ENCODE data around the gene ETHE1. TPM values are rescaled to one million over a fixed set of nuclear protein-coding genes. Genes with fewer than 3 reads are reported as not detected.

Gene ETHE1
- total RNA-seq, 6 donors from 2014 or later: 27.4 to 69.2 (median 41.4) TPM

DNA sequence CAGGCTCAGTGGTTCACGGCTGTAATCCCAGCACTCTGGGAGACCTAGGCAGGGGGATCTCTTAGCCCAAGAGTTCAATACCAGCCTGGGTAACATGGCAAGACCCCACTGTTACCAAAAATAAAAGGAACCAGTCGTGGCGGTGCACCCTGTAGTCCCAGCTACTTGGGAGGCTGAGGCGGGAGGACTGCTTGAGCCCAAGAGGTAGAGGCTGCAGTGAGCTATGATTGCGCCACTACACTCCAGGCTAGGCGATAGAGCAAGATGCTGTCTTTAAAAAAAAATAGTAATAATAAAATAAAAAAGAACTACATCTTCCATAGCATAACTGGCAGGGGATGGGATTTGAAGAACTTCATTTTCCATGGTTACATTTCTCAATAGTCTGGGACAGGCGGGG is 64.6 kb downstream of the ETHE1 start:
- DNase-seq (no peak), ATAC-seq (ENCODE audit: low FRiP score in 2 of 2) (no peak)
- peak overlapping the region in 1 of 4 donors; percentile 63 for H3K4me3 ChIP-seq
- H3K27me3 ChIP-seq: no peaks in the 10 kb centered on the region
- H3K9me3 ChIP-seq: no peaks in the 10 kb centered on the region
- peaks cover 5 to 24% (median 16%) of the 10 kb centered on the region in 4 donors for H3K4me1 ChIP-seq
- TF ChIP-seq, protein P1, sequence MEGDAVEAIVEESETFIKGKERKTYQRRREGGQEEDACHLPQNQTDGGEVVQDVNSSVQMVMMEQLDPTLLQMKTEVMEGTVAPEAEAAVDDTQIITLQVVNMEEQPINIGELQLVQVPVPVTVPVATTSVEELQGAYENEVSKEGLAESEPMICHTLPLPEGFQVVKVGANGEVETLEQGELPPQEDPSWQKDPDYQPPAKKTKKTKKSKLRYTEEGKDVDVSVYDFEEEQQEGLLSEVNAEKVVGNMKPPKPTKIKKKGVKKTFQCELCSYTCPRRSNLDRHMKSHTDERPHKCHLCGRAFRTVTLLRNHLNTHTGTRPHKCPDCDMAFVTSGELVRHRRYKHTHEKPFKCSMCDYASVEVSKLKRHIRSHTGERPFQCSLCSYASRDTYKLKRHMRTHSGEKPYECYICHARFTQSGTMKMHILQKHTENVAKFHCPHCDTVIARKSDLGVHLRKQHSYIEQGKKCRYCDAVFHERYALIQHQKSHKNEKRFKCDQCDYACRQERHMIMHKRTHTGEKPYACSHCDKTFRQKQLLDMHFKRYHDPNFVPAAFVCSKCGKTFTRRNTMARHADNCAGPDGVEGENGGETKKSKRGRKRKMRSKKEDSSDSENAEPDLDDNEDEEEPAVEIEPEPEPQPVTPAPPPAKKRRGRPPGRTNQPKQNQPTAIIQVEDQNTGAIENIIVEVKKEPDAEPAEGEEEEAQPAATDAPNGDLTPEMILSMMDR (IDR thresholded peaks at IDR 0.05): no peak
- TF ChIP-seq POLR2A (IDR thresholded peaks at IDR 0.05) (no peak), POLR2AphosphoS5 (IDR thresholded peaks at IDR 0.05) (no peak), EP300 (IDR thresholded peaks at IDR 0.05) (no peak)
- peak overlapping the region in 1 of 4 donors; percentile 77 for H3K27ac ChIP-seq
- 89 to 98% methylated on average over 7 of the region's 7 CpGs for WGBS, 2 donors
- no peaks in the 10 kb centered on the region for H3K36me3 ChIP-seq

DNA sequence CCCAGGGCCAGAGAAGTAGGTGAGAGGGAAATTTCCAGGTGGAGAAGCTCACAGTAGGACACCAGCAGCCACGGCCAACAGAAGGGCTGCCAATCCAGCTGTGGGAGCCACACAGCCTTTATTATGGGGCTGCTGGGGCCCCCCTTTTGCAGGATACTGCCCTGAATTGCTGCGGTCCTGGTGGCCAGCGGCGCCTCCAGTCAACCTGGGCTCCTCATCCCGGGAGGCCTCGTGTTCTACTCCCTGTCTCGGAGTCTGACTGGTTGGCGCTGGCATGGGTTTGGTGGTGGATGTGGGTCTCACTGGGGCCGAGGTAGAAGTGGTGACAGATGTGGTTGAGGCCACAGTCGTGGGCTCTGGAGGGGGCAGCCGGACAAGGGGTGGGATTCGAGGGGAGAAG is 65.7 kb downstream of the ETHE1 start:
- WGBS, 2 donors: 94 to 95% methylated on average over 12 of the region's 12 CpGs
- ATAC-seq (ENCODE audit: low FRiP score in 2 of 2): no peak
- no peaks in the 10 kb centered on the region for H3K36me3 ChIP-seq
- peak in 1 of 2 donors; percentile 60 for DNase-seq
- peaks cover 5 to 24% (median 16%) of the 10 kb centered on the region in 4 donors for H3K4me1 ChIP-seq
- H3K27ac ChIP-seq: no peak overlapping the region
- H3K27me3 ChIP-seq: no peaks in the 10 kb centered on the region
- H3K4me3 ChIP-seq: no peak overlapping the region
- H3K9me3 ChIP-seq: no peaks in the 10 kb centered on the region
- TF ChIP-seq EP300 (IDR thresholded peaks at IDR 0.05): no peak
- TF ChIP-seq, protein P1 (IDR thresholded peaks at IDR 0.05): no peak
- TF ChIP-seq POLR2A (IDR thresholded peaks at IDR 0.05): no peak
- no peak for TF ChIP-seq POLR2AphosphoS5 (IDR thresholded peaks at IDR 0.05)

DNA sequence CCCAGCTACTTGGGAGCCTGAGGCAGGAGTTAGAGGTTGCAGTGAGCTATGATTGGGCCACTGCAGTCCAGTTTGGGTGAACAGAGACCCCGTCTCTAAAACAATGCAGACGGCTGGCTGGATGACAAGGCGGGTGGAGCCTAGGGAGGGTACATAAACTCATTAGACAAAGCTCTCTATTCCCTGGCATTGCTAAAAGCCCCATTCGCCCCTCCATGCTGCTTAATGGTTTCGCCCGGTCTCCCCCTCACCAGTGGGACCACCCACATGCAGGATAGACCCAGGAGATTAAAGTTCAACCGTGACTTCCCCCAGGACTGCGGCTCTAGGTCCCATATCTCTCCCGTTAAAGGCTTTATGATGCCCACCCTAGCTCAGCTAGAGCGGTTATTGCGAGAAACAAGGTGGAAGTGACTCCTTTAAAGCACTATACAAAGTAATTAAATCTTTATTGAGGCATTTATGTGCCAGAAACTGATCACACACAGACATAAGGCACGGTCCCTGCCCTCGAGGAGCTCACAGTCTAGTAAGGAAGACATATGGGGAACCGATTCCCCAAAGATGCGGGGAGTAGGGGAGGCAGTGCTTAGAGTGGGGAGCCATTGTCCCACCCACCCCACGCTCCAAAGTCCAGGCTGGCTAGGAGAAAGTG is 66.5 kb downstream of the ETHE1 start:
- no peaks in the 10 kb centered on the region for H3K36me3 ChIP-seq
- 84 to 88% methylated on average over 16 of the region's 16 CpGs for WGBS, 2 donors
- no peak for TF ChIP-seq POLR2AphosphoS5 (IDR thresholded peaks at IDR 0.05)
- TF ChIP-seq POLR2A (IDR thresholded peaks at IDR 0.05): no peak
- TF ChIP-seq, protein P1 (IDR thresholded peaks at IDR 0.05): no peak
- TF ChIP-seq EP300 (IDR thresholded peaks at IDR 0.05): no peak
- no peak overlapping the region for H3K4me3 ChIP-seq
- peaks cover 5 to 25% (median 15%) of the 10 kb centered on the region in 4 donors for H3K4me1 ChIP-seq
- H3K27me3 ChIP-seq: no peaks in the 10 kb centered on the region
- no peaks in the 10 kb centered on the region for H3K9me3 ChIP-seq
- DNase-seq: no peak
- ATAC-seq (ENCODE audit: low FRiP score in 2 of 2): no peak
- no peak overlapping the region for H3K27ac ChIP-seq

DNA sequence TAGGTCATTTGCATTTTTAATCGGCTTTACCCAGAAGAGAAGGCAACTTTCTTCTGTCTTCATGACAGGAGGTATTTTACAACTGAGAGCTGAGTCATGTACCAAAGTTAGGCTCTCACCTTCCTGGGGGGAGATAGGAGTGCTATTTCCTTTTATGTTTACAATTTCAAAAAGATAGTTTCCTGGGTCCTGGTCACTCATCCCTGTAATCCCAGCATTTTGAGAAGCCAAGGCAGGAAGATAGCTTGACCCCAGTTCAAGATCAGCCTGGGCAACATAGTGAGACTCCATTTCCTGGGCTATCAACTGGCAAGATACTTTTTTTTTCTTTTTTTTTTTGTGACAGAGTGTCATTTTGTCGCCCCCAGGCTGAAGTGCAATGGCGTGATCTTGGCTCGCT is 69.2 kb downstream of the ETHE1 start:
- DNase-seq (no peak), ATAC-seq (ENCODE audit: low FRiP score in 2 of 2) (no peak)
- H3K4me3 ChIP-seq: no peak overlapping the region
- 81 to 93% methylated on average over 3 to 4 of the region's 4 CpGs for WGBS, 2 donors
- no peak overlapping the region for H3K27ac ChIP-seq
- no peaks in the 10 kb centered on the region for H3K36me3 ChIP-seq
- H3K9me3 ChIP-seq: no peaks in the 10 kb centered on the region
- H3K4me1 ChIP-seq: peaks cover 0 to 8% (median 3%) of the 10 kb centered on the region in 4 donors
- TF ChIP-seq, protein P1 (IDR thresholded peaks at IDR 0.05): no peak
- no peak for TF ChIP-seq POLR2A (IDR thresholded peaks at IDR 0.05)
- no peak for TF ChIP-seq EP300 (IDR thresholded peaks at IDR 0.05)
- TF ChIP-seq POLR2AphosphoS5 (IDR thresholded peaks at IDR 0.05): no peak
- H3K27me3 ChIP-seq: no peaks in the 10 kb centered on the region

Other genes with a start within 250 kb of the ETHE1 start
- gene CD177, start 173.5 kb downstream of the ETHE1 start, total RNA-seq: 10 to 100 TPM in 3 of 6 donors, 1 to 10 TPM in 3; 5.8 to 38.8 (median 9.6) TPM
- not detected for gene TEX101, start 112.3 kb downstream of the ETHE1 start, total RNA-seq
- 10 to 100 TPM in 1 of 6 donors, under 1 TPM in 4, not detected in 1; 0.29 to 13.6 (median 0.39) TPM for gene LYPD3, start 61.6 kb downstream of the ETHE1 start, total RNA-seq
- 10 to 100 TPM in 4 of 6 donors, 1 to 10 TPM in 2; 1.8 to 22.6 (median 13.8) TPM for gene PHLDB3, start 22.5 kb downstream of the ETHE1 start, total RNA-seq
- gene ZNF575, start 6.0 kb upstream of the ETHE1 start, total RNA-seq: 1 to 10 TPM in 4 of 6 donors, under 1 TPM in 1, not detected in 1; 0.76 to 4.4 (median 2.7) TPM
- gene XRCC1, start 48.3 kb upstream of the ETHE1 start, total RNA-seq: 10 to 100 TPM; 24.2 to 30.1 (median 26.4) TPM
- 1 to 10 TPM; 1.8 to 9.4 (median 4.1) TPM for gene PINLYP, start 48.6 kb upstream of the ETHE1 start, total RNA-seq
- gene IRGQ, start 68.9 kb upstream of the ETHE1 start, total RNA-seq: 10 to 100 TPM; 17.2 to 25.1 (median 23.2) TPM
- 10 to 100 TPM in 3 of 6 donors, 1 to 10 TPM in 3; 3.1 to 15.6 (median 7.8) TPM for gene ZNF576, start 69.4 kb upstream of the ETHE1 start, total RNA-seq
- gene SRRM5, start 84.9 kb upstream of the ETHE1 start, total RNA-seq: 1 to 10 TPM in 2 of 6 donors, under 1 TPM in 3, not detected in 1; 0.17 to 2.1 (median 0.30) TPM
- gene ZNF428, start 92.4 kb upstream of the ETHE1 start, total RNA-seq: 10 to 100 TPM; 10.5 to 37.0 (median 31.4) TPM
- 1 to 10 TPM; 6.2 to 9.2 (median 7.8) TPM for gene CADM4, start 112.6 kb upstream of the ETHE1 start, total RNA-seq
- 100 to 1,000 TPM in 4 of 6 donors, 10 to 100 TPM in 2; 48.4 to 179 (median 104) TPM for gene PLAUR, start 143.0 kb upstream of the ETHE1 start, total RNA-seq
- not detected for gene IRGC, start 188.9 kb upstream of the ETHE1 start, total RNA-seq
- 100 to 1,000 TPM in 1 of 6 donors, 10 to 100 TPM in 5; 23.0 to 119 (median 52.9) TPM for gene SMG9, start 227.8 kb upstream of the ETHE1 start, total RNA-seq